H9 (cell line): ENCODE data around the gene GXYLT1. TPM values are rescaled to one million over a fixed set of nuclear protein-coding genes. Genes with fewer than 3 reads are reported as not detected.
"Not testable (repeated sequence)": the region's sequence is repeated elsewhere in the genome, so short reads cannot be mapped to it uniquely, and the experiment has no call there.

Source experiments
- DNase-seq: peaks from one replicate; pipeline ENCODE4 v3.0.0-alpha.2; 2017
- H2AFZ ChIP-seq: one replicate; pipeline ENCODE4 v1.6.1; 2013; ENCODE audit warnings: mild to moderate bottlenecking, low read length, control low read depth, moderate library complexity
- H2AK5ac ChIP-seq: 2 replicates; pipeline ENCODE4 v1.6.1; 2013; ENCODE audit warnings: low read length, control low read depth, mixed read lengths; ENCODE audit not compliant: insufficient read length
- H2BK120ac ChIP-seq: one replicate; pipeline ENCODE4 v1.6.1; 2013; ENCODE audit warnings: low read depth, mild to moderate bottlenecking, low read length, control low read depth, inconsistent platforms; ENCODE audit not compliant: poor library complexity, severe bottlenecking
- H2BK12ac ChIP-seq: 2 replicates; pipeline ENCODE4 v1.6.1; 2013; ENCODE audit warnings: low read length, control low read depth, mixed read lengths, low read depth; ENCODE audit not compliant: insufficient read length
- H2BK15ac ChIP-seq: 2 replicates; pipeline ENCODE4 v1.6.1; 2013; ENCODE audit warnings: low read depth, low read length, control low read depth
- H2BK20ac ChIP-seq: one replicate; pipeline ENCODE4 v1.6.1; 2013; ENCODE audit warnings: low read depth, mild to moderate bottlenecking, low read length, control low read depth, inconsistent platforms; ENCODE audit not compliant: poor library complexity, severe bottlenecking
- H2BK5ac ChIP-seq: 2 replicates; pipeline ENCODE4 v1.6.1; 2013; ENCODE audit warnings: low read length, control low read depth, mixed read lengths; ENCODE audit not compliant: insufficient read length
- H3K14ac ChIP-seq: 2 replicates; pipeline ENCODE4 v1.6.1; 2013; ENCODE audit warnings: low read length, control low read depth; ENCODE audit not compliant: insufficient read depth
- H3K18ac ChIP-seq: 2 replicates; pipeline ENCODE4 v1.6.1; 2013; ENCODE audit warnings: low read depth, mild to moderate bottlenecking, mixed read lengths, low read length, control low read depth; ENCODE audit not compliant: insufficient read length
- H3K23ac ChIP-seq: 2 replicates; pipeline ENCODE4 v1.6.1; 2013; ENCODE audit warnings: low read length, control low read depth, mixed read lengths, low read depth; ENCODE audit not compliant: insufficient read length
- H3K23me2 ChIP-seq: 2 replicates; pipeline ENCODE4 v1.6.1; 2013; ENCODE audit warnings: low read depth, mild to moderate bottlenecking, mixed read lengths, low read length, control low read depth; ENCODE audit not compliant: insufficient read length, poor library complexity, severe bottlenecking
- H3K27ac ChIP-seq: 2 replicates; pipeline ENCODE4 v1.5.1; 2013; ENCODE audit warnings: low read length, control low read depth, mixed read lengths, low read depth; ENCODE audit not compliant: insufficient read length
- H3K27me3 ChIP-seq: 2 replicates; pipeline ENCODE4 v1.6.1; 2013; ENCODE audit warnings: low read length, control low read depth, inconsistent platforms; ENCODE audit not compliant: insufficient read depth
- H3K4ac ChIP-seq: 2 replicates; pipeline ENCODE4 v1.6.1; 2013; ENCODE audit warnings: low read depth, mild to moderate bottlenecking, control low read depth, inconsistent platforms, low read length, moderate library complexity
- H3K4me1 ChIP-seq: 2 replicates; pipeline ENCODE4 v1.6.1; 2013; ENCODE audit warnings: low read length, control low read depth, inconsistent platforms; ENCODE audit not compliant: insufficient read depth
- H3K4me2 ChIP-seq: 2 replicates; pipeline ENCODE4 v1.6.1; 2013; ENCODE audit warnings: low read length, control low read depth, mixed read lengths; ENCODE audit not compliant: insufficient read length, insufficient read depth
- H3K56ac ChIP-seq: 2 replicates; pipeline ENCODE4 v1.6.1; 2013; ENCODE audit warnings: low read depth, mild to moderate bottlenecking, mixed read lengths, low read length, control low read depth; ENCODE audit not compliant: insufficient read length
- H3K79me1 ChIP-seq: 2 replicates; pipeline ENCODE4 v1.6.1; 2013; ENCODE audit warnings: low read depth, mild to moderate bottlenecking, moderate library complexity, low read length, control low read depth, inconsistent platforms; ENCODE audit not compliant: insufficient read depth, poor library complexity, severe bottlenecking
- H3K79me2 ChIP-seq: 2 replicates; pipeline ENCODE4 v1.6.1; 2013; ENCODE audit warnings: low read length, control low read depth, inconsistent platforms; ENCODE audit not compliant: insufficient read depth
- H3K9ac ChIP-seq: 2 replicates; pipeline ENCODE4 v1.6.1; 2013; ENCODE audit warnings: low read length, control low read depth, mixed read lengths; ENCODE audit not compliant: insufficient read length; ENCODE audit errors: extremely low read depth
- H3K9me3 ChIP-seq: one replicate; pipeline ENCODE4 v1.6.1; 2013; ENCODE audit warnings: low read depth, low read length, inconsistent platforms; ENCODE audit not compliant: control insufficient read depth
- H3T11ph ChIP-seq: one replicate; pipeline ENCODE4 v1.6.1; 2013; ENCODE audit warnings: mild to moderate bottlenecking, low read length, control low read depth, inconsistent platforms
- H4K20me1 ChIP-seq: one replicate; pipeline ENCODE4 v1.6.1; 2013; ENCODE audit not compliant: control insufficient read depth, insufficient read length, insufficient read depth
- H4K5ac ChIP-seq: 2 replicates; pipeline ENCODE4 v1.6.1; 2013; ENCODE audit warnings: low read depth, mild to moderate bottlenecking, mixed read lengths, low read length, control low read depth; ENCODE audit not compliant: insufficient read length
- H4K8ac ChIP-seq: replicated peaks from 2 replicates; pipeline ENCODE4 v1.6.1; 2013; ENCODE audit warnings: low read length, control low read depth, mixed read lengths, low read depth; ENCODE audit not compliant: insufficient read length
- H4K91ac ChIP-seq: 2 replicates; pipeline ENCODE4 v1.6.1; 2013; ENCODE audit warnings: low read depth, mild to moderate bottlenecking, moderate library complexity, mixed read lengths, low read length, control low read depth; ENCODE audit not compliant: insufficient read length
- H3K27ac Mint-ChIP-seq, 3 experiments: 2 replicates in 2 of 3; 3 replicates in 1 of 3; pipeline ENCODE4 v1.8.0; 2020 to 2021; ENCODE audit warnings: mixed read lengths in 3 of 3, mild to moderate bottlenecking in 1 of 3, moderate library complexity in 1 of 3
- H3K27me3 Mint-ChIP-seq: 2 replicates; pipeline ENCODE4 v1.8.0; 2021; ENCODE audit warnings: low read depth, mild to moderate bottlenecking, moderate library complexity, mixed read lengths
- H3K36me3 Mint-ChIP-seq, 3 experiments: 2 replicates in 2 of 3; 3 replicates in 1 of 3; pipeline ENCODE4 v1.8.0; 2020 to 2021; ENCODE audit warnings: low read depth in 3 of 3, mixed read lengths in 3 of 3; ENCODE audit not compliant: insufficient read depth in 1 of 3
- H3K4me1 Mint-ChIP-seq, 2 experiments: 2 replicates each; pipeline ENCODE4 v1.8.0; 2020; ENCODE audit warnings: mixed read lengths in 2 of 2
- H3K4me3 Mint-ChIP-seq, 2 experiments: 2 replicates in 1 of 2; 3 replicates in 1 of 2; pipeline ENCODE4 v1.8.0; 2020 to 2021; ENCODE audit warnings: mild to moderate bottlenecking in 2 of 2, mixed read lengths in 2 of 2, moderate library complexity in 1 of 2
- H3K9me3 Mint-ChIP-seq, 2 experiments: 2 replicates in 1 of 2; 3 replicates in 1 of 2; pipeline ENCODE4 v1.8.0; 2020; ENCODE audit warnings: mild to moderate bottlenecking in 2 of 2, mixed read lengths in 2 of 2, moderate library complexity in 1 of 2
- CTCF ChIP-seq: fragments of 200-600 bp; sonication (generic); conservative IDR thresholded peaks from 3 replicates; pipeline ENCODE4 v1.8.0; 2021; ENCODE audit warnings: antibody characterized with exemption, mild to moderate bottlenecking
- WGBS: extraction: QIAGEN DNeasy Blood & Tissue Kit; methylation state at CpG from one replicate; pipeline ENCODE4 v1.1.7; 2013; ENCODE audit warnings: missing lambda C conversion rate, low lambda C conversion rate, mixed read lengths; ENCODE audit not compliant: insufficient read length; ENCODE audit errors: extremely low coverage; 5-methylcytosine and 5-hydroxymethylcytosine counted together
- total RNA-seq: library from RNA; stranded (reverse); gene quantifications from 2 replicates; pipeline ENCODE4 v1.2.1, GENCODE V29; 2021

The GXYLT1 gene
- total RNA-seq, 1 experiment from 2014 or later = 14.5 TPM

- no peak overlapping the region for H4K8ac ChIP-seq
- WGBS = no CpG with 5 or more reads among the region's 3 CpGs
- no peaks in the 10 kb centered on the region for H3K4me1 ChIP-seq
- H2AFZ ChIP-seq = no peak overlapping the region
- no peak overlapping the region for H3K4ac ChIP-seq
- H3K23ac ChIP-seq = no peak overlapping the region
- H2BK5ac ChIP-seq = no peak overlapping the region
- Mint-ChIP-seq H3K4me1 (no peaks in the 10 kb centered on the region), H3K36me3 (peaks cover 36 to 56% (median 43%) of the 10 kb centered on the region in 3 experiments), H3K9me3 (peaks cover 38 to 39% of the 10 kb centered on the region in 2 experiments), H3K4me3 (no peak overlapping the region), H3K27me3 (no peaks in the 10 kb centered on the region; the same call in 1 of the 2 replicates), H3K27ac (no peak overlapping the region)
- no peak overlapping the region for H2BK20ac ChIP-seq
- peaks cover 7% of the 10 kb centered on the region for H3K9me3 ChIP-seq
- H3K4me2 ChIP-seq = no peak overlapping the region
- H3K27me3 ChIP-seq = no peaks in the 10 kb centered on the region
- no peak overlapping the region for H4K5ac ChIP-seq
- H3K79me2 ChIP-seq = no peaks in the 10 kb centered on the region
- H2BK12ac ChIP-seq = no peak overlapping the region
- TF ChIP-seq CTCF = no peak
- no peaks in the 10 kb centered on the region for H4K20me1 ChIP-seq
- no peak overlapping the region for H3K27ac ChIP-seq
- H3K56ac ChIP-seq = no peak overlapping the region
- H2BK15ac ChIP-seq = no peak overlapping the region
- H3T11ph ChIP-seq = no peak overlapping the region
- H3K18ac ChIP-seq = no peak overlapping the region
- no peak overlapping the region for H2AK5ac ChIP-seq
- DNase-seq = no peak
- H3K79me1 ChIP-seq = no peaks in the 10 kb centered on the region
- no peak overlapping the region for H3K9ac ChIP-seq
- H3K14ac ChIP-seq = no peak overlapping the region
- no peak overlapping the region for H4K91ac ChIP-seq
- H3K23me2 ChIP-seq = no peaks in the 10 kb centered on the region
- H2BK120ac ChIP-seq = no peak overlapping the region
Measured at GRCh38 chr12:42109031-42109430, 35.6 kb downstream of the GXYLT1 start.

- H3K79me1 ChIP-seq, H3K27ac ChIP-seq, H3K4me1 Mint-ChIP-seq, H3K79me2 ChIP-seq, H3K4ac ChIP-seq, H2BK15ac ChIP-seq, H3K27ac Mint-ChIP-seq, H2BK12ac ChIP-seq, H4K5ac ChIP-seq, H4K8ac ChIP-seq, H3K27me3 Mint-ChIP-seq, H3K9me3 ChIP-seq, H3K9ac ChIP-seq, H3K27me3 ChIP-seq, H3K4me3 Mint-ChIP-seq, H4K20me1 ChIP-seq, H3K4me2 ChIP-seq, H2BK120ac ChIP-seq, H3K4me1 ChIP-seq, H4K91ac ChIP-seq, H3K14ac ChIP-seq, DNase-seq, H2AK5ac ChIP-seq, H2BK5ac ChIP-seq, H3K18ac ChIP-seq, H3K23ac ChIP-seq, H3K23me2 ChIP-seq, H3K56ac ChIP-seq, H2BK20ac ChIP-seq, H2AFZ ChIP-seq, H3T11ph ChIP-seq: not testable (repeated sequence)
- WGBS = no CpG with 5 or more reads among the region's 4 CpGs
- H3K36me3 Mint-ChIP-seq = peaks cover 20 to 36% (median 23%) of the 10 kb centered on the region in 3 experiments
- peaks cover 18 to 20% of the 10 kb centered on the region in 2 experiments for H3K9me3 Mint-ChIP-seq
Measured at GRCh38 chr12:42106791-42107190, 37.9 kb downstream of the GXYLT1 start.
